HepG2 (cell line): Measurements from ENCODE around the gene RAB5B. TPM values are rescaled to one million over a fixed set of nuclear protein-coding genes. Genes with fewer than 3 reads are reported as not detected.

Experiments used
- CBX1 ChIP-seq: IDR thresholded peaks from one replicate; pipeline ENCODE4 v1.6.1; 2016; ENCODE audit warnings: antibody characterized with exemption, low read depth
- CREM ChIP-seq, 2 experiments: sonication (generic) in 1 of 2; formaldehyde crosslinking in 1 of 2; IDR thresholded peaks; 2 replicates each; pipeline versions ENCODE4 v1.4.0 to v1.6.1; 2016 to 2020; ENCODE audit warnings: antibody characterized with exemption in 1 of 2, mild to moderate bottlenecking in 1 of 2, missing genetic modification reagents in 1 of 2
- ELF4 ChIP-seq: sonication (generic); formaldehyde crosslinking; IDR thresholded peaks from 2 replicates; pipeline ENCODE4 v1.5.0; 2020; ENCODE audit warnings: missing genetic modification reagents, mild to moderate bottlenecking, moderate library complexity, borderline replicate concordance
- FOXP1 ChIP-seq, 2 experiments: fragments of 450-650 bp in 1 of 2; IDR thresholded peaks; 2 replicates each; pipeline ENCODE4 v1.6.1; 2017 to 2018; ENCODE audit warnings: antibody characterized with exemption in 1 of 2
- HES4 ChIP-seq: sonication (generic); formaldehyde crosslinking; IDR thresholded peaks from 2 replicates; pipeline ENCODE4 v1.9.0; 2021; ENCODE audit warnings: mild to moderate bottlenecking, missing genetic modification reagents, borderline replicate concordance
- HHEX ChIP-seq: IDR thresholded peaks from 2 replicates; pipeline ENCODE4 v1.6.1; 2016; ENCODE audit warnings: control low read depth
- ISX ChIP-seq: sonication (generic); formaldehyde crosslinking; conservative IDR thresholded peaks from 2 replicates; pipeline ENCODE4 v1.5.0; 2020; ENCODE audit warnings: missing genetic modification reagents
- MXD4 ChIP-seq: IDR thresholded peaks from 2 replicates; pipeline ENCODE4 v1.6.1; 2016; ENCODE audit warnings: mild to moderate bottlenecking, missing biosample characterization, missing genetic modification reagents
- PPARG ChIP-seq: conservative IDR thresholded peaks from 2 replicates; pipeline ENCODE4 v1.6.1; 2016; ENCODE audit warnings: missing biosample characterization, missing genetic modification reagents
- RARA ChIP-seq: IDR thresholded peaks from 2 replicates; pipeline ENCODE4 v1.6.1; 2016; ENCODE audit warnings: missing genetic modification reagents, missing compliant biosample characterization
- RFXAP ChIP-seq: sonication (generic); formaldehyde crosslinking; IDR thresholded peaks from 2 replicates; pipeline ENCODE4 v1.4.0; 2020; ENCODE audit warnings: missing genetic modification reagents, borderline replicate concordance
- SALL2 ChIP-seq: sonication (generic); formaldehyde crosslinking; IDR thresholded peaks from 2 replicates; pipeline ENCODE4 v1.8.1; 2023; ENCODE audit warnings: mild to moderate bottlenecking, missing genetic modification reagents, inconsistent platforms
- TRIM24 ChIP-seq: sonication (generic); formaldehyde crosslinking; IDR thresholded peaks from 2 replicates; pipeline ENCODE4 v1.8.0; 2022; ENCODE audit warnings: mild to moderate bottlenecking, missing genetic modification reagents
- TSC22D2 ChIP-seq: sonication (generic); formaldehyde crosslinking; IDR thresholded peaks from 2 replicates; pipeline ENCODE4 v1.5.1; 2020; ENCODE audit warnings: missing genetic modification reagents, mild to moderate bottlenecking, borderline replicate concordance
- XRCC5 ChIP-seq: fragments of 200-400 bp; formaldehyde crosslinking; optimal IDR thresholded peaks from 2 replicates; pipeline ENCODE3; 2017; ENCODE audit warnings: mild to moderate bottlenecking, low read length
- ZNF143 ChIP-seq: sonication (generic); formaldehyde crosslinking; IDR thresholded peaks from 2 replicates; pipeline ENCODE4 v1.4.0; 2020; ENCODE audit warnings: missing genetic modification reagents
- ZNF232 ChIP-seq: sonication (generic); formaldehyde crosslinking; IDR thresholded peaks from 2 replicates; pipeline ENCODE4 v1.4.0; 2020; ENCODE audit warnings: missing genetic modification reagents, borderline replicate concordance
- ZNF282 ChIP-seq: fragments of 450-650 bp; IDR thresholded peaks from 2 replicates; pipeline ENCODE4 v1.6.1; 2018; ENCODE audit not compliant: partially characterized antibody
- ZNF296 ChIP-seq: sonication (generic); formaldehyde crosslinking; conservative IDR thresholded peaks from 2 replicates; pipeline ENCODE4 v1.5.0; 2020; ENCODE audit warnings: mild to moderate bottlenecking, missing genetic modification reagents
- ZNF317 ChIP-seq: sonication (generic); formaldehyde crosslinking; IDR thresholded peaks from 2 replicates; pipeline ENCODE4 v1.5.0; 2020; ENCODE audit warnings: mild to moderate bottlenecking, missing genetic modification reagents
- ZNF513 ChIP-seq: sonication (generic); formaldehyde crosslinking; conservative IDR thresholded peaks from 2 replicates; pipeline ENCODE4 v1.5.0; 2020; ENCODE audit warnings: missing genetic modification reagents
- ZNF572 ChIP-seq: sonication (generic); formaldehyde crosslinking; IDR thresholded peaks from 2 replicates; pipeline ENCODE4 v1.5.1; 2020; ENCODE audit warnings: mild to moderate bottlenecking, missing genetic modification reagents
- ZNF839 ChIP-seq: sonication (generic); formaldehyde crosslinking; IDR thresholded peaks from 2 replicates; pipeline ENCODE4 v1.4.0; 2020; ENCODE audit warnings: missing genetic modification reagents, mild to moderate bottlenecking, borderline replicate concordance
- ZSCAN25 ChIP-seq: sonication (generic); formaldehyde crosslinking; IDR thresholded peaks from 2 replicates; pipeline ENCODE4 v1.8.0; 2022; ENCODE audit warnings: mild to moderate bottlenecking, missing genetic modification reagents
- polyA plus RNA-seq, 8 experiments: library from polyadenylated mRNA; depleted of rRNA in 3 of 8; stranded (reverse) in 7 of 8; unstranded in 1 of 8; fragments of >200 nt; fragmentation: Illumina TruSeq in 4 of 8; extraction: Trizol in 4 of 8; gene quantifications; 2 replicates each; pipeline versions ENCODE4 v1.2.1 to v1.2.3, GENCODE V29; 2011 to 2016; ENCODE audit warnings: low read depth in 4 of 8, missing spikeins in 1 of 8, mixed read lengths in 1 of 8; ENCODE audit not compliant: insufficient read depth in 1 of 8
- total RNA-seq, 5 experiments: library from RNA; depleted of rRNA; stranded (reverse); fragments of >200 nt; fragmentation: Illumina TruSeq; extraction: Trizol; gene quantifications; 2 replicates each; pipeline ENCODE4 v1.2.3, GENCODE V29; 2016; ENCODE audit warnings: low read depth in 1 of 5
- TF ChIP-seq, protein P1 (sequence below): sonication (generic); formaldehyde crosslinking; IDR thresholded peaks from 2 replicates; pipeline ENCODE4 v1.5.0; 2020; ENCODE audit warnings: mild to moderate bottlenecking, missing genetic modification reagents, borderline replicate concordance

RAB5B gene
- total and polyA plus RNA-seq, 2 of the 13 experiments (the other 11 are each of a cell fraction or from before 2014, with no cell fraction given) = 26.0 to 68.3 TPM

- TF ChIP-seq, protein P1, sequence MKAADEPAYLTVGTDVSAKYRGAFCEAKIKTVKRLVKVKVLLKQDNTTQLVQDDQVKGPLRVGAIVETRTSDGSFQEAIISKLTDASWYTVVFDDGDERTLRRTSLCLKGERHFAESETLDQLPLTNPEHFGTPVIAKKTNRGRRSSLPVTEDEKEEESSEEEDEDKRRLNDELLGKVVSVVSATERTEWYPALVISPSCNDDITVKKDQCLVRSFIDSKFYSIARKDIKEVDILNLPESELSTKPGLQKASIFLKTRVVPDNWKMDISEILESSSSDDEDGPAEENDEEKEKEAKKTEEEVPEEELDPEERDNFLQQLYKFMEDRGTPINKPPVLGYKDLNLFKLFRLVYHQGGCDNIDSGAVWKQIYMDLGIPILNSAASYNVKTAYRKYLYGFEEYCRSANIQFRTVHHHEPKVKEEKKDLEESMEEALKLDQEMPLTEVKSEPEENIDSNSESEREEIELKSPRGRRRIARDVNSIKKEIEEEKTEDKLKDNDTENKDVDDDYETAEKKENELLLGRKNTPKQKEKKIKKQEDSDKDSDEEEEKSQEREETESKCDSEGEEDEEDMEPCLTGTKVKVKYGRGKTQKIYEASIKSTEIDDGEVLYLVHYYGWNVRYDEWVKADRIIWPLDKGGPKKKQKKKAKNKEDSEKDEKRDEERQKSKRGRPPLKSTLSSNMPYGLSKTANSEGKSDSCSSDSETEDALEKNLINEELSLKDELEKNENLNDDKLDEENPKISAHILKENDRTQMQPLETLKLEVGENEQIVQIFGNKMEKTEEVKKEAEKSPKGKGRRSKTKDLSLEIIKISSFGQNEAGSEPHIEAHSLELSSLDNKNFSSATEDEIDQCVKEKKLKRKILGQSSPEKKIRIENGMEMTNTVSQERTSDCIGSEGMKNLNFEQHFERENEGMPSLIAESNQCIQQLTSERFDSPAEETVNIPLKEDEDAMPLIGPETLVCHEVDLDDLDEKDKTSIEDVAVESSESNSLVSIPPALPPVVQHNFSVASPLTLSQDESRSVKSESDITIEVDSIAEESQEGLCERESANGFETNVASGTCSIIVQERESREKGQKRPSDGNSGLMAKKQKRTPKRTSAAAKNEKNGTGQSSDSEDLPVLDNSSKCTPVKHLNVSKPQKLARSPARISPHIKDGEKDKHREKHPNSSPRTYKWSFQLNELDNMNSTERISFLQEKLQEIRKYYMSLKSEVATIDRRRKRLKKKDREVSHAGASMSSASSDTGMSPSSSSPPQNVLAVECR (CRISPR knock-in tag) = peak; percentile 90
- TF ChIP-seq RARA (CRISPR knock-in tag) = peak; percentile 9; the same call in 1 of the 2 replicates
- peak; percentile 78; the same call in 1 of the 2 replicates for TF ChIP-seq ZNF317
- TF ChIP-seq ZNF839 = 0 out of 2 replicates have a peak, but pooled peaks have one; percentile 51
- TF ChIP-seq CREM (IDR thresholded peaks at IDR 0.05) = peak; percentile 97
- peak; percentile 24; the same call in 1 of the 2 replicates for TF ChIP-seq CREM (CRISPR knock-in tag; IDR thresholded peaks at IDR 0.05)
- TF ChIP-seq ELF4 = peak; percentile 96; the same call in 1 of the 2 replicates
- peak; percentile 94 for TF ChIP-seq TSC22D2 (CRISPR knock-in tag)
- TF ChIP-seq FOXP1 (IDR thresholded peaks at IDR 0.05) = no peak
- peak; percentile 58; the same call in 1 of the 2 replicates for TF ChIP-seq FOXP1 (CRISPR knock-in tag; IDR thresholded peaks at IDR 0.05)
- peak; percentile 77 for TF ChIP-seq XRCC5
- TF ChIP-seq SALL2 (CRISPR knock-in tag) = peak; percentile 94; the same call in 1 of the 2 replicates
- no peak; the same call in 1 of the 2 replicates for TF ChIP-seq ZNF572 (CRISPR knock-in tag)
- no peak for TF ChIP-seq ZNF296
- TF ChIP-seq CBX1 = peak; percentile 38
- TF ChIP-seq RFXAP (CRISPR knock-in tag) = peak; percentile 75; the same call in 1 of the 2 replicates
- 0 out of 2 replicates have a peak, but pooled peaks have one; percentile 90 for TF ChIP-seq ZNF513
- peak; percentile 46; the same call in 1 of the 2 replicates for TF ChIP-seq HES4 (CRISPR knock-in tag)
- TF ChIP-seq TRIM24 (CRISPR knock-in tag) = no peak
- TF ChIP-seq ZNF143 (CRISPR knock-in tag) = peak; percentile 96
- TF ChIP-seq ZNF282 = no peak
- TF ChIP-seq ISX (CRISPR knock-in tag) = 0 out of 2 replicates have a peak, but pooled peaks have one; percentile 82
- peak; percentile 69 for TF ChIP-seq MXD4 (CRISPR knock-in tag)
- peak; percentile 97 for TF ChIP-seq ZNF232
- no peak for TF ChIP-seq ZSCAN25
- TF ChIP-seq HHEX (CRISPR knock-in tag) = peak; percentile 48; the same call in 1 of the 2 replicates
- 0 out of 2 replicates have a peak, but pooled peaks have one; percentile 28 for TF ChIP-seq PPARG (CRISPR knock-in tag)
These were observed 67.9 kb downstream of the RAB5B start, which contains the start of gene RPS26 (continued) for GRCh38 chr12:56041552-56042429.
